T follicular helper cell (primary cell): ENCODE results near the gene AFF3.

Experiments used
- DNase-seq: peaks from one replicate; pipeline ENCODE4 v3.0.0-alpha.2; 2020; ENCODE audit warnings: low read depth

AFF3 gene

GRCh38 chr2:100011272-100011731, 131.1 kb downstream of the AFF3 start:
- no peak for DNase-seq

- DNase-seq: no peak
These were observed 131.8 kb downstream of the AFF3 start for GRCh38 chr2:100010606-100011005.

- no peak for DNase-seq
These were observed 132.6 kb downstream of the AFF3 start for GRCh38 chr2:100009743-100010142.

- no peak for DNase-seq
These were observed 133.4 kb downstream of the AFF3 start for GRCh38 chr2:100008956-100009355.

- no peak for DNase-seq
These were observed 135.9 kb downstream of the AFF3 start for GRCh38 chr2:100006516-100006915.

- no peak for DNase-seq
These were observed 137.4 kb downstream of the AFF3 start for GRCh38 chr2:100004959-100005387.

- no peak for DNase-seq
These were observed 138.0 kb downstream of the AFF3 start for GRCh38 chr2:100004348-100004884.

GRCh38 chr2:100002059-100002458, 140.3 kb downstream of the AFF3 start:
- no peak for DNase-seq

- DNase-seq: no peak
These were observed 141.3 kb downstream of the AFF3 start for GRCh38 chr2:100000915-100001707.

- DNase-seq: no peak
These were observed 143.6 kb downstream of the AFF3 start for GRCh38 chr2:99998651-99999320.

GRCh38 chr2:99989905-99990304, 152.5 kb downstream of the AFF3 start:
- no peak for DNase-seq

- no peak for DNase-seq
These were observed 153.8 kb downstream of the AFF3 start for GRCh38 chr2:99988599-99988998.

GRCh38 chr2:99987160-99987559, 155.2 kb downstream of the AFF3 start:
- no peak for DNase-seq

- no peak for DNase-seq
These were observed 157.4 kb downstream of the AFF3 start for GRCh38 chr2:99984799-99985515.

GRCh38 chr2:99982744-99983143, 159.6 kb downstream of the AFF3 start:
- DNase-seq: no peak

- no peak for DNase-seq
These were observed 160.6 kb downstream of the AFF3 start for GRCh38 chr2:99981840-99982239.

GRCh38 chr2:99980176-99980575, 162.2 kb downstream of the AFF3 start:
- no peak for DNase-seq

- no peak for DNase-seq
These were observed 164.4 kb downstream of the AFF3 start for GRCh38 chr2:99977966-99978365.

- DNase-seq: no peak
These were observed 167.0 kb downstream of the AFF3 start for GRCh38 chr2:99975386-99975785.

- no peak for DNase-seq
These were observed 167.6 kb downstream of the AFF3 start for GRCh38 chr2:99974682-99975375.

GRCh38 chr2:99974275-99974674, 168.1 kb downstream of the AFF3 start:
- no peak for DNase-seq
